H1 (cell line): ENCODE data around the gene ESCO1. TPM values are rescaled to one million over a fixed set of nuclear protein-coding genes. Genes with fewer than 3 reads are reported as not detected.

Experiments used
- GABPA ChIP-seq: IDR thresholded peaks from 2 replicates; pipeline ENCODE4 v1.6.1; 2011; ENCODE audit warnings: mild to moderate bottlenecking, low read length, moderate library complexity, borderline replicate concordance; ENCODE audit not compliant: insufficient read depth
- POLR2A ChIP-seq, 2 experiments: IDR thresholded peaks; 1 replicate in 1 of 2; 2 replicates in 1 of 2; pipeline ENCODE4 v1.6.1; 2011; ENCODE audit warnings: low read depth in 2 of 2, low read length in 2 of 2, mild to moderate bottlenecking in 2 of 2; ENCODE audit errors: control extremely low read depth in 1 of 2
- SIN3A ChIP-seq, 2 experiments: IDR thresholded peaks in 1 of 2; conservative IDR thresholded peaks in 1 of 2; 2 replicates each; pipeline ENCODE4 v1.6.1; 2011 to 2012; ENCODE audit warnings: low read length in 2 of 2, improper control_type of control experiment in 1 of 2, low read depth in 1 of 2, mild to moderate bottlenecking in 1 of 2
- polyA plus RNA-seq, 7 experiments: library from polyadenylated mRNA; depleted of rRNA in 3 of 7; stranded (reverse) in 5 of 7; unstranded in 2 of 7; fragments of >200 nt in 5 of 7; fragments of 200-250 nt in 2 of 7; gene quantifications; 1 replicate in 5 of 7; 2 replicates in 1 of 7; 4 replicates in 1 of 7; pipeline versions ENCODE4 v1.2.1 to v1.2.3, GENCODE V29; 2011 to 2013; ENCODE audit warnings: missing spikeins in 2 of 7, mixed read lengths in 2 of 7
- total RNA-seq: library from RNA; stranded (reverse); fragmentation: NEBNext Ultra II Directional; extraction: Animal tissue kit (Norgen Biotek cat#: 25700); gene quantifications from 2 replicates; pipeline ENCODE4 v1.2.1, GENCODE V29; 2021

The ESCO1 gene
- total and polyA plus RNA-seq, 2 of the 8 experiments (the other 6 are each of a cell fraction or from before 2014, with no cell fraction given), result 5.8 to 48.3 TPM

DNA sequence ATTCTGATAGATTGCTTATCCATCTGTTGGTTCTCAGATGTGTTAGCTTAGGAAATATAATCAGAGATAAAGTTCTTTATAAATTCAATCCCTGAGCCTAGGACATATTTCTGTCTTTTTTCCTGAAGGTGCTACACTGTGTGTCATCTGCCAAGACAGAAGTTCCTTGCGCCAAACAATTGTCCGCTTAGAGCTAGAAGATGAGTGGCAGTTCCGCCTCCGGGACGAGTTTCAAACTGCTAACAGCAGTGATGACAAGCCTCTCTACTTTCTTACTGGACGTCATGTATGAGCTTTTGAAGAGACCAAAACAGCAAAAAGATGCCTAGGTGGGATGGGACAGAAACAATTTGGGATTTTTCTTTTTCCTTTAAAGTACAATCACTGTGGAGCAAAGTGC, 78.0 kb downstream of the ESCO1 start (continued):
- no peak for TF ChIP-seq GABPA
- no peak for TF ChIP-seq SIN3A (conservative IDR thresholded peaks at IDR 0.05 in 1 of 2, IDR thresholded peaks at IDR 0.05 in 1 of 2; ENCODE audit: low read depth in 1 of 2, low read length in 2 of 2)
- TF ChIP-seq POLR2A (IDR thresholded peaks at IDR 0.05; ENCODE audit: control extremely low read depth in 1 of 2, low read depth in 2 of 2, low read length in 2 of 2), result no peak
